H9 (cell line): ENCODE measurements around the gene GANAB. TPM values are rescaled to one million over a fixed set of nuclear protein-coding genes. Genes with fewer than 3 reads are reported as not detected.
A peak's percentile ranks its signal among the peaks of the same experiment; 100 is the strongest.

ENCODE experiments used
- DNase-seq: peaks from one replicate; pipeline ENCODE4 v3.0.0-alpha.2; 2017
- H2AFZ ChIP-seq: one replicate; pipeline ENCODE4 v1.6.1; 2013; ENCODE audit warnings: mild to moderate bottlenecking, low read length, control low read depth, moderate library complexity
- H2AK5ac ChIP-seq: 2 replicates; pipeline ENCODE4 v1.6.1; 2013; ENCODE audit warnings: low read length, control low read depth, mixed read lengths; ENCODE audit not compliant: insufficient read length
- H2BK120ac ChIP-seq: one replicate; pipeline ENCODE4 v1.6.1; 2013; ENCODE audit warnings: low read depth, mild to moderate bottlenecking, low read length, control low read depth, inconsistent platforms; ENCODE audit not compliant: poor library complexity, severe bottlenecking
- H2BK12ac ChIP-seq: 2 replicates; pipeline ENCODE4 v1.6.1; 2013; ENCODE audit warnings: low read length, control low read depth, mixed read lengths, low read depth; ENCODE audit not compliant: insufficient read length
- H2BK15ac ChIP-seq: 2 replicates; pipeline ENCODE4 v1.6.1; 2013; ENCODE audit warnings: low read depth, low read length, control low read depth
- H2BK20ac ChIP-seq: one replicate; pipeline ENCODE4 v1.6.1; 2013; ENCODE audit warnings: low read depth, mild to moderate bottlenecking, low read length, control low read depth, inconsistent platforms; ENCODE audit not compliant: poor library complexity, severe bottlenecking
- H2BK5ac ChIP-seq: 2 replicates; pipeline ENCODE4 v1.6.1; 2013; ENCODE audit warnings: low read length, control low read depth, mixed read lengths; ENCODE audit not compliant: insufficient read length
- H3K14ac ChIP-seq: 2 replicates; pipeline ENCODE4 v1.6.1; 2013; ENCODE audit warnings: low read length, control low read depth; ENCODE audit not compliant: insufficient read depth
- H3K18ac ChIP-seq: 2 replicates; pipeline ENCODE4 v1.6.1; 2013; ENCODE audit warnings: low read depth, mild to moderate bottlenecking, mixed read lengths, low read length, control low read depth; ENCODE audit not compliant: insufficient read length
- H3K23ac ChIP-seq: 2 replicates; pipeline ENCODE4 v1.6.1; 2013; ENCODE audit warnings: low read length, control low read depth, mixed read lengths, low read depth; ENCODE audit not compliant: insufficient read length
- H3K23me2 ChIP-seq: 2 replicates; pipeline ENCODE4 v1.6.1; 2013; ENCODE audit warnings: low read depth, mild to moderate bottlenecking, mixed read lengths, low read length, control low read depth; ENCODE audit not compliant: insufficient read length, poor library complexity, severe bottlenecking
- H3K27ac ChIP-seq: 2 replicates; pipeline ENCODE4 v1.5.1; 2013; ENCODE audit warnings: low read length, control low read depth, mixed read lengths, low read depth; ENCODE audit not compliant: insufficient read length
- H3K27me3 ChIP-seq: 2 replicates; pipeline ENCODE4 v1.6.1; 2013; ENCODE audit warnings: low read length, control low read depth, inconsistent platforms; ENCODE audit not compliant: insufficient read depth
- H3K4ac ChIP-seq: 2 replicates; pipeline ENCODE4 v1.6.1; 2013; ENCODE audit warnings: low read depth, mild to moderate bottlenecking, control low read depth, inconsistent platforms, low read length, moderate library complexity
- H3K4me1 ChIP-seq: 2 replicates; pipeline ENCODE4 v1.6.1; 2013; ENCODE audit warnings: low read length, control low read depth, inconsistent platforms; ENCODE audit not compliant: insufficient read depth
- H3K4me2 ChIP-seq: 2 replicates; pipeline ENCODE4 v1.6.1; 2013; ENCODE audit warnings: low read length, control low read depth, mixed read lengths; ENCODE audit not compliant: insufficient read length, insufficient read depth
- H3K56ac ChIP-seq: 2 replicates; pipeline ENCODE4 v1.6.1; 2013; ENCODE audit warnings: low read depth, mild to moderate bottlenecking, mixed read lengths, low read length, control low read depth; ENCODE audit not compliant: insufficient read length
- H3K79me1 ChIP-seq: 2 replicates; pipeline ENCODE4 v1.6.1; 2013; ENCODE audit warnings: low read depth, mild to moderate bottlenecking, moderate library complexity, low read length, control low read depth, inconsistent platforms; ENCODE audit not compliant: insufficient read depth, poor library complexity, severe bottlenecking
- H3K79me2 ChIP-seq: 2 replicates; pipeline ENCODE4 v1.6.1; 2013; ENCODE audit warnings: low read length, control low read depth, inconsistent platforms; ENCODE audit not compliant: insufficient read depth
- H3K9ac ChIP-seq: 2 replicates; pipeline ENCODE4 v1.6.1; 2013; ENCODE audit warnings: low read length, control low read depth, mixed read lengths; ENCODE audit not compliant: insufficient read length; ENCODE audit errors: extremely low read depth
- H3K9me3 ChIP-seq: one replicate; pipeline ENCODE4 v1.6.1; 2013; ENCODE audit warnings: low read depth, low read length, inconsistent platforms; ENCODE audit not compliant: control insufficient read depth
- H3T11ph ChIP-seq: one replicate; pipeline ENCODE4 v1.6.1; 2013; ENCODE audit warnings: mild to moderate bottlenecking, low read length, control low read depth, inconsistent platforms
- H4K20me1 ChIP-seq: one replicate; pipeline ENCODE4 v1.6.1; 2013; ENCODE audit not compliant: control insufficient read depth, insufficient read length, insufficient read depth
- H4K5ac ChIP-seq: 2 replicates; pipeline ENCODE4 v1.6.1; 2013; ENCODE audit warnings: low read depth, mild to moderate bottlenecking, mixed read lengths, low read length, control low read depth; ENCODE audit not compliant: insufficient read length
- H4K8ac ChIP-seq: replicated peaks from 2 replicates; pipeline ENCODE4 v1.6.1; 2013; ENCODE audit warnings: low read length, control low read depth, mixed read lengths, low read depth; ENCODE audit not compliant: insufficient read length
- H4K91ac ChIP-seq: 2 replicates; pipeline ENCODE4 v1.6.1; 2013; ENCODE audit warnings: low read depth, mild to moderate bottlenecking, moderate library complexity, mixed read lengths, low read length, control low read depth; ENCODE audit not compliant: insufficient read length
- H3K27ac Mint-ChIP-seq, 3 experiments: 2 replicates in 2 of 3; 3 replicates in 1 of 3; pipeline ENCODE4 v1.8.0; 2020 to 2021; ENCODE audit warnings: mixed read lengths in 3 of 3, mild to moderate bottlenecking in 1 of 3, moderate library complexity in 1 of 3
- H3K27me3 Mint-ChIP-seq: 2 replicates; pipeline ENCODE4 v1.8.0; 2021; ENCODE audit warnings: low read depth, mild to moderate bottlenecking, moderate library complexity, mixed read lengths
- H3K36me3 Mint-ChIP-seq, 3 experiments: 2 replicates in 2 of 3; 3 replicates in 1 of 3; pipeline ENCODE4 v1.8.0; 2020 to 2021; ENCODE audit warnings: low read depth in 3 of 3, mixed read lengths in 3 of 3; ENCODE audit not compliant: insufficient read depth in 1 of 3
- H3K4me1 Mint-ChIP-seq, 2 experiments: 2 replicates each; pipeline ENCODE4 v1.8.0; 2020; ENCODE audit warnings: mixed read lengths in 2 of 2
- H3K4me3 Mint-ChIP-seq, 2 experiments: 2 replicates in 1 of 2; 3 replicates in 1 of 2; pipeline ENCODE4 v1.8.0; 2020 to 2021; ENCODE audit warnings: mild to moderate bottlenecking in 2 of 2, mixed read lengths in 2 of 2, moderate library complexity in 1 of 2
- H3K9me3 Mint-ChIP-seq, 2 experiments: 2 replicates in 1 of 2; 3 replicates in 1 of 2; pipeline ENCODE4 v1.8.0; 2020; ENCODE audit warnings: mild to moderate bottlenecking in 2 of 2, mixed read lengths in 2 of 2, moderate library complexity in 1 of 2
- WGBS: extraction: QIAGEN DNeasy Blood & Tissue Kit; methylation state at CpG from one replicate; pipeline ENCODE4 v1.1.7; 2013; ENCODE audit warnings: missing lambda C conversion rate, low lambda C conversion rate, mixed read lengths; ENCODE audit not compliant: insufficient read length; ENCODE audit errors: extremely low coverage; 5-methylcytosine and 5-hydroxymethylcytosine counted together
- total RNA-seq: library from RNA; stranded (reverse); gene quantifications from 2 replicates; pipeline ENCODE4 v1.2.1, GENCODE V29; 2021
- TF ChIP-seq, protein P1 (sequence below): fragments of 200-600 bp; sonication (generic); conservative IDR thresholded peaks from 3 replicates; pipeline ENCODE4 v1.8.0; 2021; ENCODE audit warnings: antibody characterized with exemption, mild to moderate bottlenecking

GANAB gene
- total RNA-seq, 1 experiment from 2014 or later, result 387 TPM

GRCh38 chr11:62608776-62609175, 37.6 kb downstream of the GANAB start:
- Histone ChIP-seq H3K27ac (no peak overlapping the region), H4K91ac (no peak overlapping the region), H4K20me1 (peaks cover 2% of the 10 kb centered on the region), H3K4me1 (no peaks in the 10 kb centered on the region), H3K9me3 (no peaks in the 10 kb centered on the region), H2BK20ac (no peak overlapping the region), H3K79me1 (no peaks in the 10 kb centered on the region), H3K23ac (no peak overlapping the region), H3K27me3 (peaks cover under 1% of the 10 kb centered on the region; the same call in 1 of the 2 replicates), H2BK12ac (no peak overlapping the region), H2AK5ac (no peak overlapping the region), H2BK120ac (no peak overlapping the region), H3K4ac (no peak overlapping the region), H3K56ac (no peak overlapping the region), H3K79me2 (no peaks in the 10 kb centered on the region), H4K5ac (no peak overlapping the region), H2BK15ac (no peak overlapping the region), H3T11ph (no peak overlapping the region), H3K23me2 (peaks cover 13% of the 10 kb centered on the region), H4K8ac (no peak overlapping the region), H3K9ac (no peak overlapping the region), H3K14ac (no peak overlapping the region), H3K18ac (no peak overlapping the region), H3K4me2 (no peak overlapping the region), H2AFZ (no peak overlapping the region), H2BK5ac (no peak overlapping the region)
- no CpG with 5 or more reads among the region's 12 CpGs for WGBS
- no peak for DNase-seq
- TF ChIP-seq, protein P1, sequence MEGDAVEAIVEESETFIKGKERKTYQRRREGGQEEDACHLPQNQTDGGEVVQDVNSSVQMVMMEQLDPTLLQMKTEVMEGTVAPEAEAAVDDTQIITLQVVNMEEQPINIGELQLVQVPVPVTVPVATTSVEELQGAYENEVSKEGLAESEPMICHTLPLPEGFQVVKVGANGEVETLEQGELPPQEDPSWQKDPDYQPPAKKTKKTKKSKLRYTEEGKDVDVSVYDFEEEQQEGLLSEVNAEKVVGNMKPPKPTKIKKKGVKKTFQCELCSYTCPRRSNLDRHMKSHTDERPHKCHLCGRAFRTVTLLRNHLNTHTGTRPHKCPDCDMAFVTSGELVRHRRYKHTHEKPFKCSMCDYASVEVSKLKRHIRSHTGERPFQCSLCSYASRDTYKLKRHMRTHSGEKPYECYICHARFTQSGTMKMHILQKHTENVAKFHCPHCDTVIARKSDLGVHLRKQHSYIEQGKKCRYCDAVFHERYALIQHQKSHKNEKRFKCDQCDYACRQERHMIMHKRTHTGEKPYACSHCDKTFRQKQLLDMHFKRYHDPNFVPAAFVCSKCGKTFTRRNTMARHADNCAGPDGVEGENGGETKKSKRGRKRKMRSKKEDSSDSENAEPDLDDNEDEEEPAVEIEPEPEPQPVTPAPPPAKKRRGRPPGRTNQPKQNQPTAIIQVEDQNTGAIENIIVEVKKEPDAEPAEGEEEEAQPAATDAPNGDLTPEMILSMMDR, result no peak
- Mint-ChIP-seq H3K9me3 (no peaks in the 10 kb centered on the region), H3K4me1 (peaks cover 31 to 59% of the 10 kb centered on the region in 2 experiments), H3K4me3 (peak overlapping the region in 1 of 2 experiments; percentile 8; a peak in 1 of 5 replicates), H3K27ac (no peak overlapping the region), H3K27me3 (peaks cover 13% of the 10 kb centered on the region), H3K36me3 (peaks cover 2 to 20% (median 5%) of the 10 kb centered on the region in 3 experiments; a peak in 6 of 7 replicates)
